Measurements from ENCODE around the gene TMEM150B. TPM values are rescaled to one million over a fixed set of nuclear protein-coding genes. Genes with fewer than 3 reads are reported as not detected.

TMEM150B gene
- polyA plus RNA-seq, 3 donors: 10.1 to 65.6 (median 11.2) TPM

GRCh38 chr19:55279770-55280643 lies 45.1 kb downstream of the TMEM150B start, which contains the start of gene HSPBP1:
Gene HSPBP1 (minus strand): TSS chr19:55280110. CDS start chr19:55279608, 502 bp downstream.
- H3K4me3 Mint-ChIP-seq: peak within 1 kb of the TSS; percentile 98 to 99
- Histone ChIP-seq H3K27ac (ENCODE audit: low read depth in 1 of 2, low read length in 2 of 2) (peak within 1 kb of the TSS; percentile 70 to 81), H4K20me1 (ENCODE audit: insufficient read depth, low read length) (no peaks in the 10 kb centered on the region), H3K4me3 (replicated peaks in 1 of 3; ENCODE audit: low read depth in 2 of 3, low read length in 3 of 3) (peak within 1 kb of the TSS; percentile 53 to 98 (median 78)), H3K4me2 (replicated peaks; ENCODE audit: extremely low read depth, low read length, poor library complexity, severe bottlenecking) (peak within 1 kb of the TSS; percentile 88), H2AFZ (ENCODE audit: insufficient read depth, low read depth, low read length, poor library complexity, severe bottlenecking) (peak within 1 kb of the TSS; percentile 85), H3K27me3 (ENCODE audit: control insufficient read depth in 2 of 2, insufficient read depth in 2 of 2, low read length in 2 of 2) (peaks cover 0 to 8% of the 10 kb centered on the region in 2 donors), H3K4me1 (ENCODE audit: control insufficient read depth in 1 of 2, insufficient read depth in 2 of 2, low read length in 2 of 2) (peaks cover 30 to 39% of the 10 kb centered on the region in 2 donors), H3K9me3 (replicated peaks in 1 of 2; ENCODE audit: control insufficient read depth in 1 of 2, insufficient read depth in 1 of 2, low read length in 2 of 2) (no peaks in the 10 kb centered on the region), H3K36me3 (replicated peaks in 1 of 2; ENCODE audit: control insufficient read depth in 1 of 2, insufficient read depth in 2 of 2, low read length in 2 of 2) (peaks cover 0 to 2% of the 10 kb centered on the region in 2 donors), H3K9ac (ENCODE audit: insufficient read depth, low read length, poor library complexity, severe bottlenecking) (peak within 1 kb of the TSS; percentile 68), H3K79me2 (ENCODE audit: insufficient read depth, low read length) (peaks cover 4% of the 10 kb centered on the region)
- intact Hi-C loops (cut with micrococcal nuclease): loop anchor here in 1 of 2 donors (2.0 kb wide), 1 partner anchor 21 kb away; the partner anchor contains the start of gene PPP6R1
- H3K9me3 Mint-ChIP-seq: peaks cover 0 to 5% (median 0%) of the 10 kb centered on the region in 7 donors
- peak within 1 kb of the TSS; percentile 92 to 99 (median 96) for H3K27ac Mint-ChIP-seq
- peaks cover 37% of the 10 kb centered on the region for H3K4me1 Mint-ChIP-seq
- peaks cover 12 to 13% of the 10 kb centered on the region in 2 donors for H3K36me3 Mint-ChIP-seq
- TF ChIP-seq CTCF (IDR thresholded peaks at IDR 0.05): no peak
- peak; percentile 82 to 84 (median 83) for DNase-seq
- under 1% methylated on average over 43 of the region's 52 CpGs for WGBS (ENCODE audit: insufficient coverage)
- H3K27me3 Mint-ChIP-seq (ENCODE audit: low read depth in 3 of 3): peaks cover 12 to 18% (median 18%) of the 10 kb centered on the region in 3 donors

GRCh38 chr19:55279340-55279739 lies 45.8 kb downstream of the TMEM150B start:
- Mint-ChIP-seq H3K27ac (peak overlapping the region; percentile 92 to 99 (median 96)), H3K9me3 (peaks cover 0 to 5% (median 0%) of the 10 kb centered on the region in 7 donors), H3K4me3 (peak overlapping the region; percentile 98 to 99), H3K27me3 (ENCODE audit: low read depth in 3 of 3) (peaks cover 6 to 12% (median 12%) of the 10 kb centered on the region in 3 donors), H3K36me3 (peaks cover 17% of the 10 kb centered on the region in 2 donors), H3K4me1 (peaks cover 37% of the 10 kb centered on the region)
- Histone ChIP-seq H3K9ac (ENCODE audit: insufficient read depth, low read length, poor library complexity, severe bottlenecking) (peak overlapping the region; percentile 68), H3K4me2 (replicated peaks; ENCODE audit: extremely low read depth, low read length, poor library complexity, severe bottlenecking) (peak overlapping the region; percentile 88), H3K4me1 (ENCODE audit: control insufficient read depth in 1 of 2, insufficient read depth in 2 of 2, low read length in 2 of 2) (peaks cover 30 to 39% of the 10 kb centered on the region in 2 donors), H3K9me3 (replicated peaks in 1 of 2; ENCODE audit: control insufficient read depth in 1 of 2, insufficient read depth in 1 of 2, low read length in 2 of 2) (no peaks in the 10 kb centered on the region), H4K20me1 (ENCODE audit: insufficient read depth, low read length) (no peaks in the 10 kb centered on the region), H3K27me3 (ENCODE audit: control insufficient read depth in 2 of 2, insufficient read depth in 2 of 2, low read length in 2 of 2) (peaks cover 0 to 8% of the 10 kb centered on the region in 2 donors), H2AFZ (ENCODE audit: insufficient read depth, low read depth, low read length, poor library complexity, severe bottlenecking) (peak overlapping the region; percentile 85), H3K36me3 (replicated peaks in 1 of 2; ENCODE audit: control insufficient read depth in 1 of 2, insufficient read depth in 2 of 2, low read length in 2 of 2) (peaks cover 0 to 9% of the 10 kb centered on the region in 2 donors), H3K4me3 (replicated peaks in 1 of 3; ENCODE audit: low read depth in 2 of 3, low read length in 3 of 3) (peak overlapping the region; percentile 53 to 98 (median 78)), H3K79me2 (ENCODE audit: insufficient read depth, low read length) (peaks cover 4% of the 10 kb centered on the region), H3K27ac (ENCODE audit: low read depth in 1 of 2, low read length in 2 of 2) (peak overlapping the region; percentile 70 to 81)
- DNase-seq: no peak
- TF ChIP-seq CTCF (IDR thresholded peaks at IDR 0.05): no peak
- intact Hi-C loops (cut with micrococcal nuclease): loop anchor here in 1 of 2 donors (2.0 kb wide), 1 partner anchor 21 kb away; the partner anchor contains the start of gene PPP6R1
- 13% methylated on average over 20 of the region's 23 CpGs for WGBS (ENCODE audit: insufficient coverage)

All from CD14-positive monocyte (primary cell).